Keratinocyte (primary cell): ENCODE measurements around the gene PPP4R4.

Experiments
- CTCF ChIP-seq, 3 experiments: IDR thresholded peaks in 1 of 3; conservative IDR thresholded peaks in 1 of 3; optimal IDR thresholded peaks in 1 of 3; 2 replicates in 2 of 3; 3 replicates in 1 of 3; pipeline versions ENCODE3 to v1.5.1; 2011; ENCODE audit warnings: low read length in 3 of 3, mild to moderate bottlenecking in 3 of 3, moderate library complexity in 2 of 3, control low read depth in 1 of 3, inconsistent platforms in 1 of 3; ENCODE audit not compliant: insufficient read depth in 2 of 3; ENCODE audit errors: extremely low read depth in 1 of 3
- EZH2 ChIP-seq: IDR thresholded peaks from one replicate; pipeline ENCODE4 v1.6.1; 2012; ENCODE audit warnings: inconsistent platforms, mild to moderate bottlenecking, low read length, moderate library complexity

- no peak for TF ChIP-seq CTCF (optimal IDR thresholded peaks at IDR 0.05 in 1 of 3, IDR thresholded peaks at IDR 0.05 in 1 of 3, conservative IDR thresholded peaks at IDR 0.05 in 1 of 3; ENCODE audit: extremely low read depth in 1 of 3, insufficient read depth in 2 of 3, low read length in 3 of 3)
- TF ChIP-seq EZH2 = no peak
Measured at GRCh38 chr14:94285158-94285557, 111.0 kb downstream of the PPP4R4 start.
